Measurements from ENCODE around the gene INSL3.

GRCh38 chr19:17831419-17831888, 10.1 kb upstream of the INSL3 start:
- TF ChIP-seq CTCF (IDR thresholded peaks at IDR 0.05; ENCODE audit: borderline replicate concordance, extremely low read depth, low read length, poor library complexity, severe bottlenecking) (no peak), EZH2 (IDR thresholded peaks at IDR 0.05; ENCODE audit: borderline replicate concordance, low read depth, low read length, severe bottlenecking) (no peak)

Data from DND-41 (cell line).